HG03439 (cell line): Measurements from ENCODE around the gene GALNTL6.
"Not testable (repeated sequence)": the region's sequence is repeated elsewhere in the genome, so short reads cannot be mapped to it uniquely, and the experiment has no call there.

ENCODE experiments used
- ATAC-seq: cut with Tn5 transposase; IDR thresholded peaks from one replicate; pipeline ENCODE4 v1.9.1; 2021; ENCODE audit warnings: mild to moderate bottlenecking, moderate library complexity; ENCODE audit not compliant: unreplicated experiment

The GALNTL6 gene

GRCh38 chr4:172362569-172362968, 549.4 kb downstream of the GALNTL6 start:
- ATAC-seq = no peak

- no peak for ATAC-seq
Observed at GRCh38 chr4:172369471-172369959, 556.3 kb downstream of the GALNTL6 start.

- ATAC-seq = no peak
Observed at GRCh38 chr4:172377486-172378140, 564.4 kb downstream of the GALNTL6 start.

GRCh38 chr4:172379834-172380233, 566.6 kb downstream of the GALNTL6 start:
- no peak for ATAC-seq

GRCh38 chr4:172390331-172390730, 577.1 kb downstream of the GALNTL6 start:
- no peak for ATAC-seq

GRCh38 chr4:172392741-172393140, 579.5 kb downstream of the GALNTL6 start:
- no peak for ATAC-seq

- no peak for ATAC-seq
Observed at GRCh38 chr4:172393220-172393619, 580.0 kb downstream of the GALNTL6 start.

GRCh38 chr4:172404676-172405075, 591.5 kb downstream of the GALNTL6 start:
- ATAC-seq = no peak

GRCh38 chr4:172410363-172410762, 597.2 kb downstream of the GALNTL6 start:
- ATAC-seq = no peak

GRCh38 chr4:172411149-172411548, 597.9 kb downstream of the GALNTL6 start:
- ATAC-seq = no peak

- ATAC-seq = no peak
Observed at GRCh38 chr4:172412851-172413580, 599.8 kb downstream of the GALNTL6 start.

GRCh38 chr4:172428979-172429378, 615.8 kb downstream of the GALNTL6 start:
- ATAC-seq = not testable (repeated sequence)

GRCh38 chr4:172480471-172480870, 667.3 kb downstream of the GALNTL6 start:
- no peak for ATAC-seq

- no peak for ATAC-seq
Observed at GRCh38 chr4:172481802-172482508, 668.8 kb downstream of the GALNTL6 start.

- ATAC-seq = no peak
Observed at GRCh38 chr4:172485007-172485406, 671.8 kb downstream of the GALNTL6 start.

GRCh38 chr4:172486531-172486930, 673.3 kb downstream of the GALNTL6 start:
- no peak for ATAC-seq

GRCh38 chr4:172489861-172490260, 676.7 kb downstream of the GALNTL6 start:
- no peak for ATAC-seq

- no peak for ATAC-seq
Observed at GRCh38 chr4:172495769-172496168, 682.6 kb downstream of the GALNTL6 start.

GRCh38 chr4:172497321-172497720, 684.1 kb downstream of the GALNTL6 start:
- ATAC-seq = no peak

GRCh38 chr4:172514011-172514410, 700.8 kb downstream of the GALNTL6 start:
- ATAC-seq = no peak

GRCh38 chr4:172514801-172515200, 701.6 kb downstream of the GALNTL6 start:
- no peak for ATAC-seq
